Hepatocyte (in vitro differentiated cells): ENCODE data around the gene WNT3A.

Experiments
- CTCF ChIP-seq: fragments of 200-600 bp; sonication (generic); IDR thresholded peaks from 2 replicates; pipeline ENCODE4 v1.5.1; 2016; ENCODE audit warnings: antibody characterized with exemption, mild to moderate bottlenecking; ENCODE audit not compliant: poor library complexity
- EZH2 ChIP-seq: fragments of 200-600 bp; sonication (generic); IDR thresholded peaks from 2 replicates; pipeline ENCODE4 v1.6.1; 2016; ENCODE audit warnings: antibody characterized with exemption, mild to moderate bottlenecking, borderline replicate concordance
- EZH2phosphoT487 ChIP-seq: fragments of 200-600 bp; sonication (generic); IDR thresholded peaks from one replicate; pipeline ENCODE4 v1.6.1; 2018; ENCODE audit warnings: antibody characterized with exemption, mild to moderate bottlenecking, low read depth, moderate library complexity; ENCODE audit not compliant: unreplicated experiment, severe bottlenecking

DNA sequence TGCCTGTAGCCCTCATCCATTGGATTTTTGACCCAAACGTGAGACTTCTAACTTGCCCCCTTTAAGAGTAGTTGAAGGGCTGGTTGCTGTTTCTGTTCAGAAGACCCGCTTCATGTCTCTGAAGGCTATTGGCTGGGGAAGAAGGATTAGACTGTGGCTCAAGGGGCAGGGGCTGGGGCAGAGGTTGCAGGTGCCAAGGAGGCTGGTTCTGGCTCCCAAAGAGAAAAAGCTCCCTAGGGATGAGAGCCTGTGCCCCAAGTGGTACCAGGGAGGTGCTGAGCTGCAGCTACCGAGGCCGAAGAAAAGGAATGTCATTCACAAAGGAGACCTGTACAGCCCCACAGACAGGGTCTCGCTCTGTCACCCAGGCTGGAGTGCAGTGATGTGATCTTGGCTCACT, 5.8 kb downstream of the WNT3A start:
- TF ChIP-seq CTCF (no peak), EZH2 (no peak), EZH2phosphoT487 (no peak)
